Bronchial epithelial cell (primary cell): ENCODE data around the gene DNAJC30. TPM values are rescaled to one million over a fixed set of nuclear protein-coding genes. Genes with fewer than 3 reads are reported as not detected.
"Not testable (repeated sequence)": the region's sequence is repeated elsewhere in the genome, so short reads cannot be mapped to it uniquely, and the experiment has no call there.

ENCODE experiments used
- DNase-seq: peaks from one replicate; pipeline ENCODE4 v3.0.0-alpha.2; 2010; ENCODE audit warnings: low read depth
- FAIRE-seq: peaks from 2 replicates; lab custom pipeline; 2011; peaks lifted over from hg19 to GRCh38; lab: Jason Lieb, UNC
- H3K27me3 ChIP-seq: 2 replicates; pipeline ENCODE4 v1.5.1; 2011; ENCODE audit warnings: low read length; ENCODE audit not compliant: control insufficient read depth, insufficient read depth
- H3K36me3 ChIP-seq: 2 replicates; pipeline ENCODE4 v1.5.1; 2011; ENCODE audit warnings: low read length; ENCODE audit not compliant: control insufficient read depth, insufficient read depth
- H3K4me3 ChIP-seq: 2 replicates; pipeline ENCODE4 v1.5.1; 2011; ENCODE audit warnings: mild to moderate bottlenecking, low read depth, low read length, control low read depth
- CTCF ChIP-seq: IDR thresholded peaks from 2 replicates; pipeline ENCODE4 v1.5.1; 2011; ENCODE audit warnings: mild to moderate bottlenecking, moderate library complexity, low read length, control low read depth, inconsistent platforms; ENCODE audit not compliant: insufficient read depth, severe bottlenecking
- total RNA-seq: library from RNA; depleted of rRNA; stranded (reverse); fragments of >200 nt; gene quantifications from 2 replicates; pipeline ENCODE4 v1.2.1, GENCODE V29; 2014

Gene DNAJC30
- total RNA-seq, 1 donor from 2014 or later, result 0.79 TPM

- DNase-seq (no peak), FAIRE-seq (no peak)
- H3K4me3 ChIP-seq, result peak overlapping the region; percentile 97
- no peak for TF ChIP-seq CTCF
- H3K36me3 ChIP-seq, result peaks cover 11% of the 10 kb centered on the region
- no peaks in the 10 kb centered on the region for H3K27me3 ChIP-seq
Measured at GRCh38 chr7:73682745-73683055, 553 bp downstream of the DNAJC30 start.

GRCh38 chr7:73681031-73681430, 2.2 kb downstream of the DNAJC30 start:
- DNase-seq (peak; percentile 72), FAIRE-seq (no peak)
- H3K27me3 ChIP-seq, result no peaks in the 10 kb centered on the region
- TF ChIP-seq CTCF, result no peak
- peaks cover 7% of the 10 kb centered on the region for H3K36me3 ChIP-seq
- no peak overlapping the region for H3K4me3 ChIP-seq

GRCh38 chr7:73680501-73680900, 2.8 kb downstream of the DNAJC30 start:
- DNase-seq, result no peak
- peaks cover 7% of the 10 kb centered on the region for H3K36me3 ChIP-seq
- no peaks in the 10 kb centered on the region for H3K27me3 ChIP-seq
- no peak overlapping the region for H3K4me3 ChIP-seq
- no peak for TF ChIP-seq CTCF
- no peak for FAIRE-seq

GRCh38 chr7:73679709-73680108, 3.5 kb downstream of the DNAJC30 start:
- no peak for TF ChIP-seq CTCF
- FAIRE-seq, result no peak

GRCh38 chr7:73678862-73679261, 4.4 kb downstream of the DNAJC30 start:
- H3K4me3 ChIP-seq, result no peak overlapping the region
- H3K36me3 ChIP-seq, result peaks cover 6% of the 10 kb centered on the region
- DNase-seq (no peak), FAIRE-seq (no peak)
- H3K27me3 ChIP-seq, result no peaks in the 10 kb centered on the region
- TF ChIP-seq CTCF, result no peak

More at GRCh38 chr7:73679709-73680108, 3.5 kb downstream of the DNAJC30 start:
- H3K36me3 ChIP-seq, result peaks cover 6% of the 10 kb centered on the region
- DNase-seq, result no peak
- no peak overlapping the region for H3K4me3 ChIP-seq
- no peaks in the 10 kb centered on the region for H3K27me3 ChIP-seq

- FAIRE-seq, H3K4me3 ChIP-seq, DNase-seq, H3K27me3 ChIP-seq, H3K36me3 ChIP-seq: not testable (repeated sequence)
Measured at GRCh38 chr7:73676062-73676461, 7.2 kb downstream of the DNAJC30 start.
